ENCODE data around the gene RAD23A.
"Not testable (repeated sequence)": the region's sequence is repeated elsewhere in the genome, so short reads cannot be mapped to it uniquely, and the experiment has no call there.

RAD23A gene

GRCh38 chr19:12937927-12938778, 7.5 kb upstream of the RAD23A start, which contains the start of gene CALR:
Gene CALR, plus strand, starts transcription at chr19:12938609. Its CDS starts 71 bp downstream, at chr19:12938680.
- FAIRE-seq = peak; percentile 50
- DNase-seq (ENCODE audit: low spot score) = peak; percentile 94

- FAIRE-seq = no peak
- DNase-seq (ENCODE audit: low spot score) = peak; percentile 21
Observed at GRCh38 chr19:12938779-12939601, 6.7 kb upstream of the RAD23A start.

- FAIRE-seq = no peak
Observed at GRCh38 chr19:12939975-12940423, 5.7 kb upstream of the RAD23A start.

GRCh38 chr19:12940897-12941296, 4.8 kb upstream of the RAD23A start:
- DNase-seq (ENCODE audit: low spot score) (no peak), FAIRE-seq (no peak)

More at GRCh38 chr19:12939975-12940423, 5.7 kb upstream of the RAD23A start:
- no peak for DNase-seq (ENCODE audit: low spot score)

- FAIRE-seq = no peak
- DNase-seq (ENCODE audit: low spot score) = no peak
Observed at GRCh38 chr19:12943437-12944044, 2.1 kb upstream of the RAD23A start.

GRCh38 chr19:12944104-12944674, 1.5 kb upstream of the RAD23A start:
- FAIRE-seq = no peak

DNA sequence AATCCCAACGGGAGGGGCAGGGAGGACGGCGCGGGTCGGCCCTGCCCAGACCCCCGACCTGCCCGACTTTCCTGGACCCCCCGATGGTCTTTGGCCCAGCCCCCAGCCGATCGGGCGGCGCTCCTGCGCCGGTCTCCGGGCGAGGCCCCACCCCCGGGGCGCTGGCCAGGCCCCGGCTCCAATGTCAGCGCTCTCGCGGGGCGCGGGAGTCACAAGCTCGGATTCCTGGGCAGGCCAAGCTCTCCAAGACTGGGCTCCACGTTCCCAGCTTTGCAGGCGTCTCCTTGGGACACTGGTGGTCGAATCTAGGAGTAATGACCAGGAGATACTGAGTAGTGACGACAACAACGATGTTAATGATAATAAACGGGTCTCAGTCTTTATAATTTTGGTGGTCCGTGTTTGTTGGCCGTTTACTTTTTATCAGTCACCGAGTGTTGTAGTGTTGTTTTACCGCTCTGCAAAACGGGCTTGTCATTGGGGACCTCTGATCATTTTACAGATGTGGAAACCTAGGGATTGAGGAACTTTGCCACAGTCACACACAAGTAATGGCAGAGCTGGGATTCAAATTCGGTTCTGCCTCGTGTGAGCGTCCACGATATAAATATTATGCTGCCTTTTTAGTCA, 545 bp downstream of the RAD23A start:
- peak; percentile 57 for DNase-seq (ENCODE audit: low spot score)
- no peak for FAIRE-seq

More at GRCh38 chr19:12944104-12944674, 1.5 kb upstream of the RAD23A start:
- no peak for DNase-seq (ENCODE audit: low spot score)

DNA sequence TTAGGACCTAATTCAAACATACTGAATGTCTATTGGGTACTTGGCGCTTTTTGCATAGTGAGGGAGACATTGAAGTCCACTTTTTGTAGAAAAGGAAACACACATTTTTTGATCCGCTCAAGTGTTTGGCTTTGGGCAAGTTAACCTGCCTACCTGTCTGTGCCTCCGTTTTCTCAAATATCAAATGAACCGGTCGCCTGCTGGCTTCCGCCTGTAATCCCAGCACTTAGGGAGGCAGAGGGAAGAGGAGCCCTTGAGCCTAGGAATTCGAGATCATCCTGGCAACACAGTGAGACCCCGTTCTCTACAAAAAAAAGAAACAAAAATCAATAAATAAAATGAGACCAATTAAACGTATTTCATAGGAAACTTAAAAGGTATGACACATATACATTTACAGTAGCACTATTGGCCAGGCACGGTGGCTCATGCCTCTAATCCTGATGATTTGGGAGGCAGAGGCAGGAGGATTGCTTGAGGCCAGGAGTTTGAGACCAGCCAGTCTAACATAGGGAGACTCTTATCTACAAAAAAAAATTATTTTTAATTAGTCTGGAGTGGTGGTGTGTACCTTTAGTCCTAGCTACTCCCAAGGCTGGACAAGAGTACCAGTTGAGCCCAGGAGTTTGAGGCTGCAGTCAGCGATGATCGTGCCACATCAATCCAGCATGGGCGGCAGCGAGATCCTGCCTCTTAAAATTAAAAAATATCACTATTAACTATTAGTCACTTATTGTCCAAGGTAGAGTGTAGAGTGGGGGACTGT, 1.3 kb downstream of the RAD23A start:
- no peak for FAIRE-seq
- DNase-seq (ENCODE audit: low spot score) = no peak

GRCh38 chr19:12947702-12948611, 2.3 kb downstream of the RAD23A start:
- no peak for DNase-seq (ENCODE audit: low spot score)
- no peak for FAIRE-seq

DNA sequence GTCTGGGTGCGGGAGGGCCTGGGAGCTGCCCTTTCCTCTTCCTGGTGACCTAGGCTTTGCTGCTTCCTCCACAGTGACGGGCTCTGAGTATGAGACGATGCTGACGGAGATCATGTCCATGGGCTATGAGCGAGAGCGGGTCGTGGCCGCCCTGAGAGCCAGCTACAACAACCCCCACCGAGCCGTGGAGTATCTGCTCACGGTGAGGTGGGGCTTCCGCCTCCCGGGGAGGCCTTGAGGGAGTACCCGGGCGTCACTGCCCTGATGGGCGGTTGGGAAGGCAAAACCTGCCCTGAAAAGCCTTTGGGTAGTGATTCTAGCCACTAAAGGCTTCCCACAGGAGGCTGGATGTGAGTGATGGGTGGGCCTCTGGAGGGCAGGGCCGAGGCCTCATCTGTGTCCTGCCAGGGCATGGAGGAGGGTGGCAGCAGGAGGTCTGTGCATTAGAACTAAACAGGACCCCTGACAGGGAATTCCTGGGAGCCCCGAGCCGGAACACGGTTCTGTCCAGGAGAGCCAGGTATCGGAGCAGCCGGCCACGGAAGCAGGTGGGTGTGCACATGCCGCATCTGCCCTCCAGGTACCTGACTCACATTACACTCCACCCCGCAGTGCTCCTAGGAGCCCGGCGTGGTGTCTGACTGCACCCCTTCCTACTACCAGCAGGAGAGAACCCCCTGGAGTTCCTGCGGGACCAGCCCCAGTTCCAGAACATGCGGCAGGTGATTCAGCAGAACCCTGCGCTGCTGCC, 3.1 kb downstream of the RAD23A start:
- DNase-seq (ENCODE audit: low spot score) = no peak
- no peak for FAIRE-seq

- no peak for FAIRE-seq
- no peak for DNase-seq (ENCODE audit: low spot score)
Observed at GRCh38 chr19:12949363-12950283, 4.0 kb downstream of the RAD23A start.

DNA sequence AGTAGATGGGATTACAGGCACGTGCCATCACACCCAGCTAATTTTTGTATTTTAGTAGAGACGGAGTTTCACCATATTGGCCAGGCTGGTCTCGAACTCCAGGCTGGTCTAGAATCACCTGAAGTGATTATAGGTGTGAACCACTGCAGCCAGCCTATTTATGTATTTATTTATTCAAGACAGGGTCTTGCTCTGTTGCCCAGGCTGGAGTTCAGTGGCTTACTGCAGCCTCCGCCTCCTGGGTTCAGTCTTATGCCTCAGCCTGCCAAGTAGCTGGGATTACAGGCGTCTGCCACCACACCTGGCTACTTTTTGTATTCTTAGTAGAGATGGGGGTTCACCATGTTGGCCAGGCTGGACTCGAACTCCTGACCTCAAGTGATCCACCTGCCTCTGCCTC, 6.4 kb downstream of the RAD23A start:
- not testable (repeated sequence) for FAIRE-seq; DNase-seq (ENCODE audit: low spot score)

GRCh38 chr19:12952488-12953137, 7.0 kb downstream of the RAD23A start:
- no peak for DNase-seq (ENCODE audit: low spot score)
- no peak for FAIRE-seq

- FAIRE-seq (no peak), DNase-seq (ENCODE audit: low spot score) (no peak)
Observed at GRCh38 chr19:12953138-12953798, 7.6 kb downstream of the RAD23A start.

- FAIRE-seq = no peak
- no peak for DNase-seq (ENCODE audit: low spot score)
Observed at GRCh38 chr19:12953799-12954611, 8.3 kb downstream of the RAD23A start.
